ENCODE measurements around the gene MMP20.

Gene MMP20

GRCh38 chr11:102590276-102591049 is 34.7 kb downstream of the MMP20 start:
- Mint-ChIP-seq H3K4me1 (peaks cover 9% of the 10 kb centered on the region), H3K9me3 (peaks cover 8 to 19% of the 10 kb centered on the region in 2 donors), H3K4me3 (no peak overlapping the region), H3K27ac (no peak overlapping the region), H3K27me3 (no peaks in the 10 kb centered on the region)
- no peak for DNase-seq
- peak; percentile 49 for ATAC-seq

- ATAC-seq (peak; percentile 95), DNase-seq (peak in 1 of 2 donors; percentile 50)
- Mint-ChIP-seq H3K27ac (peak overlapping the region in 1 of 2 donors; percentile 84), H3K4me3 (peak overlapping the region in 1 of 2 donors; percentile 12), H3K9me3 (peaks cover 8 to 19% of the 10 kb centered on the region in 2 donors), H3K27me3 (no peaks in the 10 kb centered on the region), H3K4me1 (peaks cover 9% of the 10 kb centered on the region)
Measured at GRCh38 chr11:102589047-102589459, 36.1 kb downstream of the MMP20 start.

GRCh38 chr11:102587722-102588121 is 37.4 kb downstream of the MMP20 start:
- DNase-seq (no peak), ATAC-seq (no peak)
- Mint-ChIP-seq H3K4me1 (peaks cover 9% of the 10 kb centered on the region), H3K4me3 (no peak overlapping the region), H3K27ac (no peak overlapping the region), H3K27me3 (no peaks in the 10 kb centered on the region), H3K9me3 (peaks cover 8 to 19% of the 10 kb centered on the region in 2 donors)

- DNase-seq (no peak), ATAC-seq (peak; percentile 18)
- Mint-ChIP-seq H3K4me1 (peaks cover 14% of the 10 kb centered on the region), H3K27ac (no peak overlapping the region), H3K9me3 (peaks cover 8 to 12% of the 10 kb centered on the region in 2 donors), H3K27me3 (no peaks in the 10 kb centered on the region), H3K4me3 (no peak overlapping the region)
Measured at GRCh38 chr11:102583141-102583873, 41.8 kb downstream of the MMP20 start.

GRCh38 chr11:102582140-102582539 is 43.0 kb downstream of the MMP20 start:
- Mint-ChIP-seq H3K4me1 (peaks cover 22% of the 10 kb centered on the region), H3K4me3 (no peak overlapping the region), H3K27me3 (no peaks in the 10 kb centered on the region), H3K27ac (no peak overlapping the region), H3K9me3 (peaks cover 2 to 7% of the 10 kb centered on the region in 2 donors)
- no peak for ATAC-seq
- DNase-seq: no peak

GRCh38 chr11:102581066-102581465 is 44.1 kb downstream of the MMP20 start:
- no peak overlapping the region for H3K4me3 Mint-ChIP-seq
- DNase-seq: no peak
- H3K27ac Mint-ChIP-seq: no peak overlapping the region
- H3K4me1 Mint-ChIP-seq: peaks cover 32% of the 10 kb centered on the region
- ATAC-seq: no peak
- H3K9me3 Mint-ChIP-seq: peaks cover 0 to 5% of the 10 kb centered on the region in 2 donors
- H3K27me3 Mint-ChIP-seq: no peaks in the 10 kb centered on the region

GRCh38 chr11:102580185-102580951 is 44.8 kb downstream of the MMP20 start:
- no peak overlapping the region for H3K27ac Mint-ChIP-seq
- H3K4me3 Mint-ChIP-seq: no peak overlapping the region
- H3K27me3 Mint-ChIP-seq: no peaks in the 10 kb centered on the region
- H3K9me3 Mint-ChIP-seq: no peaks in the 10 kb centered on the region
- ATAC-seq (peak; percentile 74), DNase-seq (no peak)
- H3K4me1 Mint-ChIP-seq: peaks cover 36% of the 10 kb centered on the region

- Mint-ChIP-seq H3K9me3 (no peaks in the 10 kb centered on the region), H3K4me3 (no peak overlapping the region), H3K27ac (no peak overlapping the region), H3K4me1 (peaks cover 36% of the 10 kb centered on the region), H3K27me3 (no peaks in the 10 kb centered on the region)
- DNase-seq: no peak
- ATAC-seq: peak; percentile 46
Measured at GRCh38 chr11:102577723-102578122, 47.4 kb downstream of the MMP20 start.

GRCh38 chr11:102577182-102577581 is 48.0 kb downstream of the MMP20 start:
- Mint-ChIP-seq H3K4me1 (peaks cover 32% of the 10 kb centered on the region), H3K27ac (no peak overlapping the region), H3K9me3 (peaks cover 0 to 2% of the 10 kb centered on the region in 2 donors), H3K4me3 (no peak overlapping the region), H3K27me3 (no peaks in the 10 kb centered on the region)
- peak; percentile 70 for ATAC-seq
- no peak for DNase-seq

GRCh38 chr11:102576350-102576749 is 48.8 kb downstream of the MMP20 start:
- Mint-ChIP-seq H3K27ac (peak overlapping the region in 1 of 2 donors; percentile 36), H3K27me3 (no peaks in the 10 kb centered on the region), H3K4me1 (peaks cover 30% of the 10 kb centered on the region), H3K9me3 (peaks cover 0 to 8% of the 10 kb centered on the region in 2 donors), H3K4me3 (peak overlapping the region in 1 of 2 donors; percentile 30)
- ATAC-seq: no peak
- DNase-seq: no peak

- Mint-ChIP-seq H3K4me3 (no peak overlapping the region), H3K27ac (no peak overlapping the region), H3K4me1 (peaks cover 24% of the 10 kb centered on the region), H3K9me3 (peaks cover 0 to 8% of the 10 kb centered on the region in 2 donors), H3K27me3 (no peaks in the 10 kb centered on the region)
- ATAC-seq (no peak), DNase-seq (no peak)
Measured at GRCh38 chr11:102575012-102575411, 50.1 kb downstream of the MMP20 start.

GRCh38 chr11:102573851-102574250 is 51.3 kb downstream of the MMP20 start:
- no peaks in the 10 kb centered on the region for H3K27me3 Mint-ChIP-seq
- H3K27ac Mint-ChIP-seq: no peak overlapping the region
- H3K4me3 Mint-ChIP-seq: no peak overlapping the region
- peaks cover 22% of the 10 kb centered on the region for H3K4me1 Mint-ChIP-seq
- peaks cover 8 to 15% of the 10 kb centered on the region in 2 donors for H3K9me3 Mint-ChIP-seq
- no peak for DNase-seq
- no peak for ATAC-seq

- Mint-ChIP-seq H3K27me3 (no peaks in the 10 kb centered on the region), H3K4me3 (no peak overlapping the region), H3K27ac (no peak overlapping the region), H3K9me3 (peaks cover 17 to 26% of the 10 kb centered on the region in 2 donors), H3K4me1 (peaks cover 20% of the 10 kb centered on the region)
- DNase-seq (no peak), ATAC-seq (no peak)
Measured at GRCh38 chr11:102572554-102573220, 52.4 kb downstream of the MMP20 start.

GRCh38 chr11:102568851-102569250 is 56.3 kb downstream of the MMP20 start:
- H3K9me3 Mint-ChIP-seq: peaks cover 28 to 40% of the 10 kb centered on the region in 2 donors
- H3K27ac Mint-ChIP-seq: no peak overlapping the region
- H3K4me1 Mint-ChIP-seq: peaks cover 3% of the 10 kb centered on the region
- DNase-seq (no peak), ATAC-seq (no peak)
- H3K4me3 Mint-ChIP-seq: no peak overlapping the region
- no peaks in the 10 kb centered on the region for H3K27me3 Mint-ChIP-seq

- Mint-ChIP-seq H3K27ac (no peak overlapping the region), H3K27me3 (no peaks in the 10 kb centered on the region), H3K4me1 (peaks cover 30% of the 10 kb centered on the region), H3K4me3 (no peak overlapping the region), H3K9me3 (peaks cover 28 to 32% of the 10 kb centered on the region in 2 donors)
- DNase-seq: no peak
- ATAC-seq: no peak
Measured at GRCh38 chr11:102566112-102566511, 59.0 kb downstream of the MMP20 start.

Data from stimulated activated naive CD8-positive, alpha-beta T cell treated with anti-CD3 and anti-CD28 coated beads, Interleukin-15, amount 100 ng/mL, for 72 hours (primary cell).